Neural progenitor cell (in vitro differentiated cells): ENCODE measurements around the gene AFF3. TPM values are rescaled to one million over a fixed set of nuclear protein-coding genes. Genes with fewer than 3 reads are reported as not detected.

ENCODE experiments used
- DNase-seq: peaks from one replicate; pipeline ENCODE4 v3.0.0-alpha.2; 2016; ENCODE audit warnings: low spot score
- H2AFZ ChIP-seq: fragments of 200-600 bp; sonication (generic); replicated peaks from 2 replicates; pipeline ENCODE4 v1.6.1; 2016; ENCODE audit warnings: antibody characterized with exemption
- H3F3A ChIP-seq: fragments of 200-600 bp; sonication (generic); 2 replicates; pipeline ENCODE4 v1.6.1; 2016; ENCODE audit warnings: antibody characterized with exemption, low read depth
- H3K27ac ChIP-seq: fragments of 200-600 bp; sonication (generic); 2 replicates; pipeline ENCODE4 v1.5.1; 2016; ENCODE audit warnings: mild to moderate bottlenecking
- H3K27me3 ChIP-seq: fragments of 200-600 bp; sonication (generic); 2 replicates; pipeline ENCODE4 v1.6.1; 2016; ENCODE audit warnings: mild to moderate bottlenecking, moderate library complexity
- H3K36me3 ChIP-seq: fragments of 200-600 bp; sonication (generic); 2 replicates; pipeline ENCODE4 v1.5.1; 2016
- H3K4me1 ChIP-seq: fragments of 200-600 bp; sonication (generic); 2 replicates; pipeline ENCODE4 v1.6.1; 2016; ENCODE audit warnings: mixed run types
- H3K4me2 ChIP-seq: fragments of 200-600 bp; sonication (generic); 2 replicates; pipeline ENCODE4 v1.6.1; 2016
- H3K4me3 ChIP-seq: fragments of 200-600 bp; sonication (generic); 2 replicates; pipeline ENCODE4 v1.5.1; 2016
- H3K79me2 ChIP-seq: fragments of 200-600 bp; sonication (generic); 2 replicates; pipeline ENCODE4 v1.6.1; 2016; ENCODE audit warnings: low read depth
- H3K9ac ChIP-seq: fragments of 200-600 bp; sonication (generic); 2 replicates; pipeline ENCODE4 v1.6.1; 2016
- H3K9me3 ChIP-seq: fragments of 200-600 bp; sonication (generic); 2 replicates; pipeline ENCODE4 v1.5.1; 2016; ENCODE audit warnings: low read depth
- H4K20me1 ChIP-seq: fragments of 200-600 bp; sonication (generic); 2 replicates; pipeline ENCODE4 v1.6.1; 2016; ENCODE audit warnings: low read depth
- H3K27ac Mint-ChIP-seq: 3 replicates; pipeline ENCODE4 v1.8.0; 2021; ENCODE audit warnings: mixed read lengths
- H3K27me3 Mint-ChIP-seq: 2 replicates; pipeline ENCODE4 v1.8.0; 2022; ENCODE audit warnings: low read depth, mild to moderate bottlenecking, inconsistent platforms, moderate library complexity, mixed read lengths; ENCODE audit not compliant: insufficient read depth
- H3K36me3 Mint-ChIP-seq: 3 replicates; pipeline ENCODE4 v1.8.0; 2021; ENCODE audit warnings: mixed read lengths
- H3K4me1 Mint-ChIP-seq: 3 replicates; pipeline ENCODE4 v1.8.0; 2021; ENCODE audit warnings: mixed read lengths
- H3K4me3 Mint-ChIP-seq: 3 replicates; pipeline ENCODE4 v1.8.0; 2021; ENCODE audit warnings: mild to moderate bottlenecking, moderate library complexity, mixed read lengths
- H3K9me3 Mint-ChIP-seq: 3 replicates; pipeline ENCODE4 v1.8.0; 2020; ENCODE audit warnings: mixed read lengths
- CTCF ChIP-seq: fragments of 200-600 bp; sonication (generic); IDR thresholded peaks from 2 replicates; pipeline ENCODE4 v1.5.1; 2017; ENCODE audit warnings: antibody characterized with exemption, mild to moderate bottlenecking
- EZH2 ChIP-seq: fragments of 200-600 bp; sonication (generic); IDR thresholded peaks from 2 replicates; pipeline ENCODE4 v1.6.1; 2017; ENCODE audit warnings: antibody characterized with exemption, mild to moderate bottlenecking, moderate library complexity
- EZH2phosphoT487 ChIP-seq: fragments of 200-600 bp; sonication (generic); IDR thresholded peaks from 2 replicates; pipeline ENCODE4 v1.6.1; 2017; ENCODE audit warnings: antibody characterized with exemption
- total RNA-seq: library from RNA; depleted of rRNA; stranded (reverse); fragments of >200 nt; gene quantifications from 2 replicates; pipeline ENCODE4 v1.2.3, GENCODE V29; 2015; ENCODE audit warnings: low replicate concordance

Gene AFF3
- total RNA-seq, 1 donor from 2014 or later = 0.26 TPM

GRCh38 chr2:100185516-100185915 is 43.1 kb upstream of the AFF3 start:
- H3K9me3 ChIP-seq = no peaks in the 10 kb centered on the region
- Mint-ChIP-seq H3K4me1 (peaks cover 28% of the 10 kb centered on the region), H3K27ac (no peak overlapping the region), H3K36me3 (no peaks in the 10 kb centered on the region), H3K9me3 (no peaks in the 10 kb centered on the region), H3K4me3 (no peak overlapping the region), H3K27me3 (peaks cover 12% of the 10 kb centered on the region)
- no peak for DNase-seq
- no peak overlapping the region for H3K4me3 ChIP-seq
- peaks cover 23% of the 10 kb centered on the region for H3F3A ChIP-seq
- no peaks in the 10 kb centered on the region for H3K79me2 ChIP-seq
- peaks cover 21% of the 10 kb centered on the region for H3K4me1 ChIP-seq
- no peak overlapping the region for H3K27ac ChIP-seq
- H3K36me3 ChIP-seq = no peaks in the 10 kb centered on the region
- H3K27me3 ChIP-seq = peaks cover 58% of the 10 kb centered on the region
- H4K20me1 ChIP-seq = peaks cover 16% of the 10 kb centered on the region
- H3K9ac ChIP-seq = no peak overlapping the region
- H2AFZ ChIP-seq = no peak overlapping the region
- TF ChIP-seq EZH2 (no peak), CTCF (no peak), EZH2phosphoT487 (no peak)
- H3K4me2 ChIP-seq = no peak overlapping the region

- DNase-seq = no peak
- H2AFZ ChIP-seq = no peak overlapping the region
- no peak overlapping the region for H3K4me3 ChIP-seq
- peaks cover 23% of the 10 kb centered on the region for H3F3A ChIP-seq
- peaks cover 21% of the 10 kb centered on the region for H3K4me1 ChIP-seq
- Mint-ChIP-seq H3K4me1 (peaks cover 28% of the 10 kb centered on the region), H3K36me3 (no peaks in the 10 kb centered on the region), H3K27ac (no peak overlapping the region), H3K4me3 (no peak overlapping the region), H3K27me3 (peaks cover 12% of the 10 kb centered on the region), H3K9me3 (no peaks in the 10 kb centered on the region)
- no peaks in the 10 kb centered on the region for H3K79me2 ChIP-seq
- TF ChIP-seq CTCF = no peak
- TF ChIP-seq EZH2phosphoT487 = no peak
- no peak for TF ChIP-seq EZH2
- no peak overlapping the region for H3K27ac ChIP-seq
- peaks cover 63% of the 10 kb centered on the region for H3K27me3 ChIP-seq
- no peaks in the 10 kb centered on the region for H3K36me3 ChIP-seq
- H3K9ac ChIP-seq = no peak overlapping the region
- H3K9me3 ChIP-seq = no peaks in the 10 kb centered on the region
- peaks cover 16% of the 10 kb centered on the region for H4K20me1 ChIP-seq
- H3K4me2 ChIP-seq = no peak overlapping the region
These were observed 42.7 kb upstream of the AFF3 start for GRCh38 chr2:100185105-100185504.

GRCh38 chr2:100184055-100184737 is 41.8 kb upstream of the AFF3 start:
- H3K27ac ChIP-seq = no peak overlapping the region
- peaks cover 68% of the 10 kb centered on the region for H3K27me3 ChIP-seq
- no peak overlapping the region for H2AFZ ChIP-seq
- peaks cover 16% of the 10 kb centered on the region for H4K20me1 ChIP-seq
- no peak for DNase-seq
- peaks cover 23% of the 10 kb centered on the region for H3F3A ChIP-seq
- H3K4me3 ChIP-seq = no peak overlapping the region
- Mint-ChIP-seq H3K27me3 (peaks cover 12% of the 10 kb centered on the region), H3K9me3 (no peaks in the 10 kb centered on the region), H3K4me1 (peaks cover 28% of the 10 kb centered on the region), H3K36me3 (no peaks in the 10 kb centered on the region), H3K27ac (no peak overlapping the region), H3K4me3 (no peak overlapping the region)
- no peak overlapping the region for H3K4me2 ChIP-seq
- TF ChIP-seq EZH2phosphoT487 = no peak
- no peak for TF ChIP-seq EZH2
- TF ChIP-seq CTCF = no peak
- no peak overlapping the region for H3K9ac ChIP-seq
- H3K4me1 ChIP-seq = peaks cover 21% of the 10 kb centered on the region
- H3K9me3 ChIP-seq = no peaks in the 10 kb centered on the region
- H3K79me2 ChIP-seq = no peaks in the 10 kb centered on the region
- no peaks in the 10 kb centered on the region for H3K36me3 ChIP-seq
